CD4-positive, alpha-beta T cell (primary cell): ENCODE data around the gene MRPL54. TPM values are rescaled to one million over a fixed set of nuclear protein-coding genes. Genes with fewer than 3 reads are reported as not detected.

Source experiments
- ATAC-seq: fragments of 200-7000 bp; cut with Tn5 transposase; one replicate; pipeline ENCODE4 v1.10.0; 2022; ENCODE audit warnings: mild to moderate bottlenecking; ENCODE audit not compliant: poor library complexity
- CTCF ChIA-PET: fragments of 350-600 bp; sonication (Branson Sonifier 250); formaldehyde crosslinking; loops from one replicate; lab custom pipeline; 2021; ENCODE audit warnings: antibody characterized with exemption, inconsistent platforms; lab: Charles Lee
- POLR2A ChIA-PET: fragments of 350-600 bp; sonication (Branson Sonifier 250); formaldehyde crosslinking; loops from one replicate; lab custom pipeline; 2021; ENCODE audit warnings: antibody characterized with exemption, inconsistent platforms; lab: Charles Lee
- DNase-seq, 14 experiments: peaks; one replicate each; pipeline ENCODE4 v3.0.0-alpha.2; 2013 to 2020; ENCODE audit warnings: mixed read lengths in 2 of 14
- H3K27ac ChIP-seq, 2 donors: one replicate each; pipeline versions ENCODE4 v1.5.1 to v1.7.0; 2013; ENCODE audit warnings: low read length in 2 of 2, low read depth in 1 of 2, mild to moderate bottlenecking in 1 of 2
- H3K27me3 ChIP-seq, 2 experiments: 1 replicate in 1 of 2; 2 replicates in 1 of 2; pipeline versions ENCODE4 v1.6.1 to v1.7.0; 2013; ENCODE audit warnings: low read length in 2 of 2, control low read depth in 1 of 2, mild to moderate bottlenecking in 1 of 2, moderate library complexity in 1 of 2; ENCODE audit not compliant: insufficient read depth in 2 of 2, control insufficient read depth in 1 of 2
- H3K36me3 ChIP-seq: one replicate; pipeline ENCODE4 v1.6.1; 2013; ENCODE audit warnings: low read length, control low read depth; ENCODE audit not compliant: insufficient read depth
- H3K4me1 ChIP-seq: one replicate; pipeline ENCODE4 v1.6.1; 2013; ENCODE audit warnings: low read length, control low read depth; ENCODE audit not compliant: insufficient read depth
- H3K4me3 ChIP-seq: one replicate; pipeline ENCODE4 v1.5.1; 2013; ENCODE audit warnings: mild to moderate bottlenecking, low read length, moderate library complexity
- H3K9me3 ChIP-seq, 2 experiments: 1 replicate in 1 of 2; 2 replicates in 1 of 2; pipeline versions ENCODE4 v1.6.1 to v1.7.0; 2013; ENCODE audit warnings: low read length in 2 of 2, mild to moderate bottlenecking in 2 of 2, control low read depth in 1 of 2, moderate library complexity in 1 of 2; ENCODE audit not compliant: control insufficient read depth in 1 of 2, insufficient read depth in 1 of 2
- H3K27ac Mint-ChIP-seq: one replicate; pipeline ENCODE4 v1.8.0; 2020; ENCODE audit warnings: mixed read lengths
- H3K27me3 Mint-ChIP-seq: one replicate; pipeline ENCODE4 v1.8.0; 2021; ENCODE audit warnings: mixed read lengths
- H3K36me3 Mint-ChIP-seq: one replicate; pipeline ENCODE4 v1.8.0; 2021; ENCODE audit warnings: low read depth, mixed read lengths
- H3K4me1 Mint-ChIP-seq: one replicate; pipeline ENCODE4 v1.8.0; 2021; ENCODE audit warnings: low read depth, mixed read lengths
- H3K4me3 Mint-ChIP-seq: one replicate; pipeline ENCODE4 v1.8.0; 2020; ENCODE audit warnings: mild to moderate bottlenecking, mixed read lengths
- H3K9me3 Mint-ChIP-seq: one replicate; pipeline ENCODE4 v1.8.0; 2020; ENCODE audit warnings: mixed read lengths
- intact Hi-C, 2 experiments: fragments of 100-400 bp; cut with DNase I in 1 of 2; cut with micrococcal nuclease in 1 of 2; formaldehyde crosslinking; loops; one replicate each; pipeline versions ENCODE4 v1.15.1 to v1.9.0; 2023 to 2025; cut with DNase I, micrococcal nuclease
- total RNA-seq, 174 experiments: library from RNA in 2 of 174; stranded (reverse) in 2 of 174; gene quantifications; one replicate each; pipeline ENCODE4 v1.2.3 and lab custom pipeline; 2021 to 2026
- TF ChIP-seq, protein P1 (sequence below): fragments of 200-600 bp; IDR thresholded peaks from one replicate; pipeline ENCODE4 v1.8.0; 2022; ENCODE audit warnings: antibody characterized with exemption, mild to moderate bottlenecking

MRPL54 gene
- total RNA-seq, 2 experiments from 2014 or later = 68.9 to 71.1 TPM

DNA sequence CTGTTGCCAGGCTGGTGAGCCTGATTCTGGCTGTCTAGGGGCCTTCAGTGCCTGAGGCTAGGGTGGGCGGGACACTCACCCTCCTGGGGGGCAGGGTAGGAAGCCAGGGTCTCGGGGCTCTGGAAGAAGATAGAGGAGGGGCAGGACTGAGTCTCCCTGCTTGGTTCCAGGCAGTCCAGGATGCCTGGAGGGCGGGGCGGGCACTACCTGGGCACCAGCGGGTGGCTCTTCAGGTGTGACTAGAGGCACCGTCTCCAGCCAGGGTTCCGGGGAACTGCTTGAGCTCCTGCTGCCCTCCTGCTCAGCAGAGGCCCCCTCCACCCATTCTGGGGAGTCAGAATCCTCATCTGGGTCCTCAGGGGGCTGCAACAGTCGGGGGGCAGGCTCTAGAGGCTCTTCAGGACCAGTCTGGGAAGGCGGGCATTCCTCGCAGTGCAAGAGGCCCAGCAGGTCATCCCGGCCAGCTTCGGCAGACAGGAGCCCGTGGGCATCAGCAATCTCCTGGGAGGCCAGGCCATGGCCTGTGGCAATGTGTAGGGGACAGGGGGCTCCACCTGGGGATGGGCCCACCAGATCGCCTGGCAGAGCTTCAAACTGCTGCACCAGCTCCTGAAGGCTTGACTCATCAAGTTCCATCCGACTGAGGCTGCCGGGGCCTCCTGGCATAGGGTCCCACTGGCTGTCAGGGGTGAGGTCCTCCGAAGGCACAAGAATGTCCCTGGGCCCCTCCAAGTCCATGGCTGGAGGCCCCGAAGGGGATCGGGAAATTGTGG, 2.8 kb upstream of the MRPL54 start:
- intact Hi-C loops = loop anchor here (2.0 to 10.0 kb wide), 4 partner anchors 37 to 325 kb away; partner anchors contain the start of gene EEF2 (in 2 of the 2)
- TF ChIP-seq, protein P1, sequence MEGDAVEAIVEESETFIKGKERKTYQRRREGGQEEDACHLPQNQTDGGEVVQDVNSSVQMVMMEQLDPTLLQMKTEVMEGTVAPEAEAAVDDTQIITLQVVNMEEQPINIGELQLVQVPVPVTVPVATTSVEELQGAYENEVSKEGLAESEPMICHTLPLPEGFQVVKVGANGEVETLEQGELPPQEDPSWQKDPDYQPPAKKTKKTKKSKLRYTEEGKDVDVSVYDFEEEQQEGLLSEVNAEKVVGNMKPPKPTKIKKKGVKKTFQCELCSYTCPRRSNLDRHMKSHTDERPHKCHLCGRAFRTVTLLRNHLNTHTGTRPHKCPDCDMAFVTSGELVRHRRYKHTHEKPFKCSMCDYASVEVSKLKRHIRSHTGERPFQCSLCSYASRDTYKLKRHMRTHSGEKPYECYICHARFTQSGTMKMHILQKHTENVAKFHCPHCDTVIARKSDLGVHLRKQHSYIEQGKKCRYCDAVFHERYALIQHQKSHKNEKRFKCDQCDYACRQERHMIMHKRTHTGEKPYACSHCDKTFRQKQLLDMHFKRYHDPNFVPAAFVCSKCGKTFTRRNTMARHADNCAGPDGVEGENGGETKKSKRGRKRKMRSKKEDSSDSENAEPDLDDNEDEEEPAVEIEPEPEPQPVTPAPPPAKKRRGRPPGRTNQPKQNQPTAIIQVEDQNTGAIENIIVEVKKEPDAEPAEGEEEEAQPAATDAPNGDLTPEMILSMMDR = no peak
- Mint-ChIP-seq H3K9me3 (no peaks in the 10 kb centered on the region), H3K36me3 (peaks cover 51% of the 10 kb centered on the region), H3K27ac (peak overlapping the region; percentile 100), H3K4me1 (peaks cover 36% of the 10 kb centered on the region), H3K27me3 (no peaks in the 10 kb centered on the region), H3K4me3 (peak overlapping the region; percentile 54)
- ChIA-PET CTCF (no interaction called here), POLR2A (interaction anchor here (0.7 to 4.7 kb wide), 3 partner anchors 18 to 62 kb away, joined by 3 to 46 read pairs (median 4); no protein-coding TSS in a partner anchor)
- Histone ChIP-seq H3K36me3 (peaks cover 30% of the 10 kb centered on the region), H3K27me3 (no peaks in the 10 kb centered on the region), H3K27ac (no peak overlapping the region), H3K4me3 (no peak overlapping the region), H3K9me3 (no peaks in the 10 kb centered on the region), H3K4me1 (peaks cover 58% of the 10 kb centered on the region)
- ATAC-seq = no peak
- DNase-seq = no peak

DNA sequence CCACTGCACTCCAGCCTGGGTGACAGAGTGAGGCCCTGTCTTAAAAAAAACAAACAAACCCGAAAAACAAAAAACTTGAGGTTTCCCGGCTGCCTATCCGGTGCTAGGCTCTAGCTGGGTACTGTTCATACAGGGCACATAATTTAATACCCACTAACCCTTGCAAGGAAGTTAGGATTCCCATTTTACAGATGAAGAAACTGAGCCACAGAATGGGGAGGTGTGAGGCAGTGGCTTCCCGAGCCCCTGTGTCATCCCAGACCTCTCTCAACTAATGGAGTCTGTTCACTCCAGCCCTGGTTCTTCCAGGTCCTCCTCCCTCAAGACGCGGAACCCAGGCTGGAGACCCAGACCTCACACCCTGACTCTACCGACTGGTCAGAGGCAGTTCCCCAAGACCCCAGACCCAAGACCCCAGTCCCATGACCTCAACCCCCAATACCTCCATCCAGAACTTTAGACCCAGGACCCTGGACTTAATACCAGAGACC, 1.6 kb upstream of the MRPL54 start:
- Histone ChIP-seq H3K27ac (peak overlapping the region; percentile 90 to 97), H3K4me1 (peaks cover 60% of the 10 kb centered on the region), H3K27me3 (no peaks in the 10 kb centered on the region), H3K4me3 (peak overlapping the region; percentile 99), H3K36me3 (peaks cover 36% of the 10 kb centered on the region), H3K9me3 (no peaks in the 10 kb centered on the region)
- Mint-ChIP-seq H3K9me3 (no peaks in the 10 kb centered on the region), H3K27ac (peak overlapping the region; percentile 100), H3K36me3 (peaks cover 41% of the 10 kb centered on the region), H3K27me3 (no peaks in the 10 kb centered on the region), H3K4me1 (peaks cover 33% of the 10 kb centered on the region), H3K4me3 (peak overlapping the region; percentile 97)
- ChIA-PET POLR2A (interaction anchor here (0.6 to 4.7 kb wide), 10 partner anchors 19 to 224 kb away, joined by 3 to 60 read pairs (median 28); partner anchors contain the start of gene EEF2), CTCF (interaction anchor here (0.6 to 4.9 kb wide), 4 partner anchors 12 to 227 kb away, joined by 4 to 35 read pairs (median 10); no protein-coding TSS in a partner anchor)
- peak in 5 of 14 experiments; percentile 20 to 69 (median 58) for DNase-seq
- no peak for ATAC-seq
- intact Hi-C loops = loop anchor here (1.0 to 10.0 kb wide), 6 partner anchors 36 to 421 kb away; partner anchors contain the start of genes EEF2 (in 2 of the 2), ANKRD24 (in 1 of the 2) and SIRT6 (in 1 of the 2)
- TF ChIP-seq, protein P1 = no peak

- peak within 1 kb of the TSS; percentile 99 to 100 for H3K27ac ChIP-seq
- ChIA-PET CTCF (interaction anchor here (0.6 to 4.9 kb wide), 7 partner anchors 13 to 485 kb away, joined by 3 to 35 read pairs (median 5); partner anchors contain the start of gene YJU2), POLR2A (interaction anchor here (0.6 to 4.7 kb wide), 25 partner anchors 8 to 1208 kb away, joined by 3 to 60 read pairs (median 8); partner anchors contain the start of genes DAPK3, EEF2, KDM4B and YJU2)
- peaks cover 42% of the 10 kb centered on the region for H3K36me3 Mint-ChIP-seq
- peak within 1 kb of the TSS; percentile 100 for H3K27ac Mint-ChIP-seq
- peak; percentile 43 for ATAC-seq
- H3K4me1 ChIP-seq = peaks cover 66% of the 10 kb centered on the region
- peak within 1 kb of the TSS; percentile 99 for H3K4me3 ChIP-seq
- no peaks in the 10 kb centered on the region for H3K27me3 ChIP-seq
- intact Hi-C loops = loop anchor here (1.0 to 10.0 kb wide), 8 partner anchors 36 to 421 kb away; partner anchors contain the start of genes EEF2 (in 2 of the 2), ANKRD24 (in 1 of the 2), PIP5K1C (in 1 of the 2) and SIRT6 (in 1 of the 2)
- H3K27me3 Mint-ChIP-seq = no peaks in the 10 kb centered on the region
- peak within 1 kb of the TSS; percentile 97 for H3K4me3 Mint-ChIP-seq
- peaks cover 40% of the 10 kb centered on the region for H3K36me3 ChIP-seq
- TF ChIP-seq, protein P1 = peak; percentile 89
- peak; percentile 88 to 97 (median 95) for DNase-seq
- peaks cover 35% of the 10 kb centered on the region for H3K4me1 Mint-ChIP-seq
- H3K9me3 Mint-ChIP-seq = no peaks in the 10 kb centered on the region
- H3K9me3 ChIP-seq = no peaks in the 10 kb centered on the region
Measured at GRCh38 chr19:3761382-3762129, 926 bp upstream of the MRPL54 start, which contains the start of gene APBA3. Gene APBA3 (minus strand): TSS chr19:3761692. CDS start chr19:3760264, 1,428 bp downstream.
